IPS DF 19.7 (cell line): ENCODE results near the gene OR8G1.
"Not testable (repeated sequence)": the region's sequence is repeated elsewhere in the genome, so short reads cannot be mapped to it uniquely, and the experiment has no call there.

Experiments
- DNase-seq: peaks from one replicate; pipeline ENCODE4 v3.0.0-alpha.2; 2013; ENCODE audit warnings: low read depth, low spot score

OR8G1 gene, protein sequence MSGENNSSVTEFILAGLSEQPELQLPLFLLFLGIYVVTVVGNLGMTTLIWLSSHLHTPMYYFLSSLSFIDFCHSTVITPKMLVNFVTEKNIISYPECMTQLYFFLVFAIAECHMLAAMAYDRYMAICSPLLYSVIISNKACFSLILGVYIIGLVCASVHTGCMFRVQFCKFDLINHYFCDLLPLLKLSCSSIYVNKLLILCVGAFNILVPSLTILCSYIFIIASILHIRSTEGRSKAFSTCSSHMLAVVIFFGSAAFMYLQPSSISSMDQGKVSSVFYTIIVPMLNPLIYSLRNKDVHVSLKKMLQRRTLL

DNA sequence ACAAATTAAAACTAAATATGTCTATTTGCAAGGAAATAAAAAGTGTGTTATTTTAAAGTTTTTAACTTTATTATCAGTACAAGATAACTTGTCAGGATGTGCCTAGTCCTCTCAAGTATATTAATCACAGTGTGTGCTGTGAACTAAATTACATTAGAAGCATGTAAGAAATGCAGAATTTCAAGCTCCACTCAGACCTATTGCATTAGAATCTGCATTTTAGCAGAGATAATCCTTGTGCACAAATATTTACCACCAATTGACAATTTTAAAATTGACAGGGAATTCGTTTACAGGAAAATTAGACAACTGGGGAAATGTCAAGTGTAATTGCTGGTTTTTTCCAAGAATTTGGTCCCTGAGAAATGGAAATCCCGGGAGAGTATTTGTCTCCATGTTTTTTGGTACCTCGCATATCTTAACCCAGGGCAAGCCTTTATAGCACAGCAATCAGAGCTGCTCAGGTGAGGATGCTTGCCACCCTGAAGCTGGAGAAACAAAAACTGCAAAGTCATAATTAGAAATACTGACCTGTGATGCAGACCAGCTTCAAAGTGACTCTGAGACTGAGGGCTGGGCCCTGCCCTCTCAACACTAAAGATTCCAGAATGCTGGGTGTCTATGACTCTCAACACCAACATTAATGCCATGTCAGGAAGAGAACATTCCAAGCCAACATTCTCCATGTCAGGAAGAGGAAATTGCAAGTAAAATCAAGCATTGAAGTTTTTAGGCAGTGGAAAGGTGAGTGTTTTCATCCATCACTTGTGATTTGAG is at the start of gene OR8G1:
TSS of gene OR8G1 (plus strand) at position 475 of the 777 bp plus-strand sequence. CDS start 8,581 bp downstream, outside the sequence.
- no peak for DNase-seq

DNA sequence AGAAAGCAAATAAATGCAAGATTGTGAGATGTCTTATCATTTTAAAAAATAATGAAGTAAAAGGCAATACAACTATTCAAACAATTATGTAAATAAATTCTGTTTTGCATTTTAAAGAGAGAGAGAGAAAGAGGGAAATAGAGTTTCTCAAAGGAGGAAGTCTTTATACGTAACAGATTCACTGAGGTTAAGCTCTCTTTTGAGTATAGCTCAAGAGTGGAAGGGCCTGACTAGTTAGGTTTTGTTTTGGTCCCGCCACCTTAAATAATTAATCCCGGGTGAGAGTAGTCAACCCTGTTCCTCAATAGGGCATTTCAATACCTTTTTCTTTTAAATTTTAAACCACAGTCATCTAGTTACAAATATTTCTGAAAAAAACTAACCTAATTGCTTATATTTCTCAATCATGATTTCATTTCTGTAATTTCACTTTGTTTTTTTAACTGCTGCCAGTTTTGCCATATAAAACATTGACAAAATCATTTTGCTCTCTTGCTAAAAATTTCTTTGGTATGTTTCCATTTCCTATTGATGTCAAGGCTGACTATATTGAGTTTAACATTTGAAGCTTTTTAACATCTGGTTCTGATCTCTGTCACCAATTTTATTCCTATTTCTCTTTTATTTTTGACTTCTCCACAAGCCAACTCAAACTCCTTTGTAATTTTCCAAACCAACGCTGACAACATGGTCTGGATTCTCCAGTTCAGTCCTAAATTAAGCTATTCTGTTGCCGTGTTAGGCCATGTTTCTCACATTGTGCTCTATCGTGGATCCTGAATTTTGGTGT is 47.5 kb upstream of the OR8G1 start:
- DNase-seq: no peak

DNA sequence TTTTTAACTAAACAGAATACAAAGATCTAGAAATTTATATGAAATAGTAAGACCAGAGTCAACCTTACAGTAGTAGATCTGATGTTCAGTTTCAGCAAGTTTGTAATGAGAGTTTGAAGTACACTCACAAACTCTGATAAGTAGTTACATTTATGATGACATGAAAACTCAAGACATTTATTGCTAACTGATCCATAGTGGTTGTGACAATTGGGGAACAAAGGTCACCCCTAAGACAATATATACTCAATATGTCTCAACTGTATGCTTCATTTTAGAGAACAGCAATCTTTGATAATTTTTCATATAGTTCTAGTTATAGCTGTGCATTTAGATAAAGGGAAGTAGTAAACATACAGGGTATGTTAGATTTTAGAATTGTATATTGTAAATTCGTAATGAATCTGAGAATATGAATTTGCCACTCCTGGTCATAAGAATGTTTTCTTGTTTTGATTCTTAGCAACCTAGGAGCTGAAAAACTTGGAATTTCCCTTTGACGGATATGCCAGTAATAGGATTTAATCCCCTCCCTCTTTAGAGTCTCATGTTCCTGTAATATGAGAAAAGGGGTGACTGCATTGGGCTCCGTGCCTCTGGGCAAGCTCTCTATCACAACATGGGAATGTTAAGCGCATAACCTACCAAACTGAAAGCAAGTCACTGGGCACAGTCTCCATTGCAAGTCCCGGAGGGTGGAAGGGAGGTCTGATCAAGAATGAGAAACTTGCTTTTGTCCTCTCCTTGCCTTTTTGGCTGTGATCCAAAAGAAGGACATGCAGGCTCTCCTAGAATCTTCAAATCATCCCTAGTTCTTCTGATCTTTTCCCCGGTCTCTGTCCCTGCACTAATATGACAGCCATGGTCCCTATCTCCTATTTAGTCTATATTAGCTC is 46.4 kb upstream of the OR8G1 start:
- DNase-seq: no peak

DNA sequence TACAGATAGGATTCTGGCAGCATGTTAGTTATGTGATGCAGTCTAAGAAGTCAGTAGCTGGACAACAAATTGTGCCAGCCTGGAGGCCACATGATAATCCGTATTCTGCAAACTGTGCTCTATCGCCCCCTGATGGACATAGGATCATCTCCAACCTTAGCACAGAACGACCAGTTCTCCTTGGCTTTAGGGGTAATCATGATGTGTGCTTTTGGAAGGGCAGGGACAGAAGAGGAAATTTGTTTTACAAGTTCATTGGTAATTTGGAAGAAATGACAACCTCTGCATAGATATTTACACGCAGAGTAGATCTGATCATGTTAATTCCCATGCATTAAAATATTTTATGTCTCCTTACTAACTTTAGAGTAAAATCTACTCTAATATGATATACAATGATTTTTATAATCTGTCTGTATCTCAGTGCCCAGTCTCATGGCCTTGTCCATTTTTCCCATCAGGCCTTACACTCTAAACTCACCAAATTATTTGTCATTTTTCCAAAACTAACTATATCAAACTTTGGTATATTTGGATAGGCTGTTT is 45.6 kb upstream of the OR8G1 start:
- no peak for DNase-seq

DNA sequence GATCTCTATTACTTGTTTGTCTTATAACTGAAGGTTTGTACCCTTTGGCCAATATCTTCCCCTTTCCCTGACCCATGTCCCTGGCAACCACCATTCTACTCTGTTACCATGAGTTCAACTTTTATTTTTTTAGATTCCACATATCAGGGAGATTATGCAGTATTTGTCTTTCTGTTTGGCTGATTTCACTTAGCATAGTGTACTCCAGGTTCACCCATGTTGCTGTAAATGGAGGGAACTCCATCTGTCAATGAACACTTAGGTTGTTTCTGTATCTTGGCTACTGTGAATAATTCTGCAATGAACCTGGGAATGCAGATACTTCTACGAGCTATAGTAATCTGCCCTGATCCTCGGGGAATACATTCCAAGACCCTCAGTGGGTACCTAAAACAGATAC is 42.9 kb upstream of the OR8G1 start:
- no peak for DNase-seq

DNA sequence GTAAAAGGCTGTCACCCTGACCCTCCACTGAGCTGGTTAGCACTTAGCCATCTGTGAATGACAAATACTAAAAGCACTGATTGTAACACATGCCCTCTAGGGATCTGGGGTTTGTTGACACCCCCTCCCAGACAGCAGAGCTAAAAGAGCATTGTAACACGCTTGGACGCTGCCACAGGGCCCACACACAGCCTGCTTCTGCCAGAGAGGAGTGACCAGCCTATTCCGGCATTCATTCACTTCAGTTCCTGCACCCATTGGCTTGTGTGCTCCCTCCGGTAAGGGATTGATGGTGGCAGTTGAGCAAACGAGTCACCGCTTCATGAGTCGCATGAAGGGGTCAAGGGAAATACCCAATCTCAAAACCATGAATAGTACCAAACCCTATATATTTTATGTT is 42.0 kb upstream of the OR8G1 start:
- DNase-seq: no peak

DNA sequence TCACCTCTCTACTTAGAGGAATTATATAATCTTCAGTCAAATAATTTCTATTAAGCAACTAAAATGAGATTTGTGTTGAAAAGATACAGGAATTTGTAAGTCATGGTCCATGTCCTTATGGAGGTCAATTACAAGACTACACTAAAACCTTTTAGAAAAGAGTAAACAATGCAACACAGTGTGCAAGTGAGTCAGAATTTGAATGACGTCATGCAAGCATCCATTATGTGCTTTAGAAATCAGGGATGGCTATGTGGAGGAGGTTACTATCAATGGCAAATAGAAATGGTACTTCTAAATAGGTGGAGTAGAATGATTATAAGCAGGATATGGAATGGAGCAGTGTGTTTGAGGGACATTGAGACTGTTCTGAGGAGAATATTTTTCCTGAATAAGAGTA is 41.2 kb upstream of the OR8G1 start:
- DNase-seq: no peak

DNA sequence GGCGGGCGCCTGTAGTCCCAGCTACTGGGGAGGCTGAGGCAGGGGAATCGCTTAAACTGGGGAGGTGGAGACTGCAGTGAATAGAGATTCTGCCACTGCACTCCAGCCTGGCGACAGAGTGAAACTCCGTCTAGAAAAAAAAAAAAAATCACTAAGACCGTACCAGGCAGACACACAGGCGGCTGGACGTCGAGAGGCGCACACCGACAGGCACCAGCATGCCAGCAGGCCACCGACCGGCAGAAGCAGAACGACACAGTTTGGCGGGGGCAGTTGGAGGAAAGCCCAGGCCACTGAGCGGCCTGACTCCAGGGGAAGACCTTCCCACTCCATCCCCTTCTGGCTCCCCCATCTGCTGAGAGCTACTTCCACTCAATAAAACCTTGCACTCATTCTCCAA is 40.2 kb upstream of the OR8G1 start:
- no peak for DNase-seq

DNA sequence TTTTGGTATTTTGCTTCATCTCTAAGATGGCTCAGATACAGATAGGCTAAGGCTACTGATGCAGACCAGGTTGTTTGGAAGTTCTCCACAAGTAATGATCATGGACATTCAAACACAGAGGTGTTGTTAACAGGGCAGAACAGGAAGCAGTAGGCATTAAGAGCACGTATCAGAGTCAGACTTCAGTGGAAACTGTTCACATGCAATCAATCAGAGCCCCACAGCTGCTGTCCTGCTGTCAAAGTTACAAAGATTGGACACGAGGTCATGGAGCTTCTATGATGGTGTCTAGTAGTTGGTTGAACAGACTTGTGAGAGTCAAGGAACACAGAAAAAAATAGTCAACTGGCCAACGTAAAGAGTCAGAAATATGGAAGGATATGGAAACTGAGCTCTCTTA is 37.9 kb upstream of the OR8G1 start:
- DNase-seq: no peak

DNA sequence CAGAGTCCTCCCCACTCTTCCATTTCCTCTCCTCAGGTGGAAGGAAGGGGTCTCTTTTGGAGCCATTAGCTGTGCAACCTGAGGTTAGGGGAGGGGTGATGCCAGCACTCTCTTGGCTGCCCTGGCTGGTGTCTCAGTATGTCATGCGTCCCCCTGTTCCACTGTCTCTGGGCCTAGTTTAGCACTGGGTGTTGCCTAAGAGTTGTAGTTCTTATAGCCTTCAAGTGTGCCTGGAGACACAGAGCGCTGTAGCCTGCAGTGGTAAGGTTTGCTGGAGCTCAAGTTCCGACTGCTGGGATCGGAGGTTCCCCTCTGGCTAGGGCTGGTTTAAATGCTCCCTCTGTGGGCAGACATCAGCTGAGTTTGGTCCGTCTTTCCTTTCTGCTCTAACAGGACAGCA is 36.9 kb upstream of the OR8G1 start:
- no peak for DNase-seq

DNA sequence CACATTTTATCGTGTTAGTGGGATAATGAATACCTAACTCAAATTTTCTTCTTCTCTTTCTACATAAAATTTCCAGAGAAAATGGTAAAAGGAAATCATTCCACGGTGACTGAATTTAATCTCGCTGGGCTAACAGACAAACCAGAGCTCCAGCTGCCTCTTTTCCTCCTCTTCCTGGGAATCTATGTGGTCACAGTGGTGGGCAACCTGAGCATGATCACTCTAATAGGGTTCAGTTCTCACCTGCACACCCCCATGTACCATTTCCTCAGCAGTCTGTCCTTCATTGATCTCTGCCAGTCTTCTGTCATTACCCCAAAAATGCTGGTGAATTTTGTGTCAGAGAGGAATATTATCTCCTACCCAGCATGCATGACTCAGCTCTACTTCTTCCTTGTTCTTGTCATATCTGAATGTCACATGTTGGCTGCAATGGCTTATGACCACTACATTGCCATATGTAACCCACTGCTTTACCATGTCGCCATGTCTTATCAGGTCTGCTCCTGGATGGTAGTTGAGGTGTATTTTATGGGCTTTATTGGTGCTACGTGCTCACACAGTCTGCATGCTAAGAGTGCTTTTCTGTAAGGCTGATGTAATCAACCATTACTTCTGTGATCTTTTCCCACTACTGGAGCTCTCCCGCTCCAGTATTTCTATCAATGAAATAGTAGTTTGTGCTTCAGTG is 33.6 kb upstream of the OR8G1 start:
- no peak for DNase-seq

DNA sequence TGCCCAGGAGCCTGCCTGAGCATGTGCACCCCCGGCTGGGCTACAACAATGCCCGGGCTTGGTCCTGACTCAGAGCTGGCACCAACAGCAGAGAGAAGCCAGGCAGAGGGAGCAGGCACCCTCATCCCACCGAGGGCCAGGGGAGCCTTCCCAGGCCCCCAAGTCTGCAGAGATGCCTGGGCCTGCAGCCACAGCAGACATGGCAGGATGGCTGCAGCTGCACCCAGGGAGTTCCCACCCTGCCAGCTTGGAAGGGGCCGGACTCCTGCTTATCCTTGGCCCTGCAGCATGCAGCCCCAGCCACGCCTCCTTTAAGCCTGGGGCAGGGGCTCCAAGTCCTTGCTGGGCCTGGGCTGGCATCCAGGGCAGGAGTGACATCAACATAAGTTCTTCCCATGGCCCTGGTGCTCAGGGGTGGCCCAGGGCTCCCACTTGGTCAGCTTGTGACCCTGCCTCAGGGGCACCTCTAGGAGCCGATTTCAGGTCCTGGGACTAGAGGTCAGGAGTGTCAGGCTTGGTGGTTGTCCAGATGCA is 31.0 kb upstream of the OR8G1 start:
- no peak for DNase-seq

DNA sequence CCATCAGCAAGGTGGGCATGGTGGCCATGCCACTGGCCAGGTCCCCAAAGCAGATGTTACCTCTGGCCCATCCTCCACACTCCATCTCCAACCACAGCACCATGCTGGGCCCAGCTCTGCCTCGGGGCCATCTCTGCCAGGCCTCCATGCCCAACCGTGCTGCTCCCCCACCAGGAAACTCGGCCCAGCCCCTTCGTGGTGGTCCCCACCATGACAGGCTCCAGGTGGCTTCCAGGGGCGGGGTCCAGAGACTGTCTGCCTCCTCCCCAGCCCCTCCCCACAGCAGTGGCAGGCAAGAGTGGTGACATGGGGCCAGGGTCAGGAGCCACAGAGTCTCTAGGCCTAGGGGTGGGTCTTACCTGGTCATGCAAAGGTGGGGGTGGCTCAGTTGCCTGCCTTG is 30.5 kb upstream of the OR8G1 start:
- no peak for DNase-seq

DNA sequence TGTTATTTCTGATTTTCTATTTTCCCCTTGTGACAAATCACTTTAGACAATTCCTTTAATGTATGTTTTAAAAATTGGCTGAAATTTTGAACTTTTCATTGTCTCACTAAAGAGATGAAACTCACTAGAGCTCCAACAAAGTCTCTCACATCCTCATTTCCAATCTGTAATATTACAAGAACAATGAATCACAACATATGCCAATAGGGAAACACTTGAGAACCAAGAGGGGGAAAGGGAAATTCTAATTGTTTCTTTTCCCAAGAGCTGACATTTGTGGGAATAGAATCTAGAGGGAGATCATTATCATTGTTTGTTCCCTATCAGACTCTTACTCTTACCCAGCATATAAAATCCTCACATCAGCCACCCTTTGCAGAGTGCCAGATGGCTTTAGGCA is 29.6 kb upstream of the OR8G1 start:
- DNase-seq: no peak

DNA sequence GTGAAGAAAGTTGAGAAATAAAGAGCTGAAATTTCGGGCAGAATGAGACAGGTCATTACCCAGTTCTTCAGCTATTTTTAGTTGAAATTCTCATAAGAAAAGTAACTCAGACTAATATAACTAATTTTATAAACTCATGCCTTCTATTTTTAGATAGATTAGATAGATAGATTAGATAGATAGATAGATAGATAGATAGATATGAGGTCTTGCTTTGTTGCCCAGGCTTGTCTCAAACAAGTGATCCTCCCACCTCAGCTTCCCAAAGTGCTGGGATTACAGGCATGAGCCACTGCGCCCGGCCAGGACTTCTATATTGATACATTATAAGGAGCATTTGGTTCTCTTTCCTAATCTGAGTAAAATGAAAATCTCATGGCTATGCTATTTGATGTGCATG is 26.9 kb upstream of the OR8G1 start:
- DNase-seq: no peak

DNA sequence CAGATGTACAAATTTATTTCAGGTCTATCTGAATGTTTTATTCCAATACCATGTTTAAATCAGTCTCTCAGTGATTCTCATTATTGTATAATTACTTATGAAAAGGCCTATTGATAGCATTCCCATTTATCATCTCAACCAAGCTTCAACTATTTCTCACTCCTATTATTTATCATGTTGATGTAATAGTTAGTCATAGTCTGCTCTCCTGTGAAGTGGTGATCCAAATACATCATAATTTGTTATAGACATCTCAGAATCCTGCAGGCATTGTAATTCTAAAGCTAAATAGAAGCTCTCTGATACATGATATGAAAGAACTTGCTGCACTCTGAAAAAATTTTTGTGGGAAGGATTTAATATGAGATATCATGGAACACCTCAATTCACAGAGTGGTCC is 21.8 kb upstream of the OR8G1 start:
- DNase-seq: no peak

DNA sequence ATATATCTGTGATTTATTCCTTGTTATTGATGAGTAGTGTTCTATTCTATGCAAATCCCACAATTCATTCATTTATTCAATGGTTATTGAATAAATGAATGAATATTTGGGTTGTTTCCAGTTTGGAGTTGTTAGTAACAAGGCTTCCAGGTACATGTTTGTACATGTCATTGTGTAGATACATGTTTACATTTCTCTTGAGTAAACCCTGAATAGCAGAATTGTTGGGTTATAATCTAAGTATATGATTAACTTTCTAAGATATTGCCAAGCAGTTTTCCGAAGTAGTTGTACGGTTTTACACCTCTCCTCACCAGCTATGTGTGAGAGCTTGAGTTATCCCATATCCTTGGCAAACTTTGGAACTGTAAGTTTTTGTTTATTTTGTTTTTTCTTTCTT is 18.5 kb upstream of the OR8G1 start:
- DNase-seq: no peak

DNA sequence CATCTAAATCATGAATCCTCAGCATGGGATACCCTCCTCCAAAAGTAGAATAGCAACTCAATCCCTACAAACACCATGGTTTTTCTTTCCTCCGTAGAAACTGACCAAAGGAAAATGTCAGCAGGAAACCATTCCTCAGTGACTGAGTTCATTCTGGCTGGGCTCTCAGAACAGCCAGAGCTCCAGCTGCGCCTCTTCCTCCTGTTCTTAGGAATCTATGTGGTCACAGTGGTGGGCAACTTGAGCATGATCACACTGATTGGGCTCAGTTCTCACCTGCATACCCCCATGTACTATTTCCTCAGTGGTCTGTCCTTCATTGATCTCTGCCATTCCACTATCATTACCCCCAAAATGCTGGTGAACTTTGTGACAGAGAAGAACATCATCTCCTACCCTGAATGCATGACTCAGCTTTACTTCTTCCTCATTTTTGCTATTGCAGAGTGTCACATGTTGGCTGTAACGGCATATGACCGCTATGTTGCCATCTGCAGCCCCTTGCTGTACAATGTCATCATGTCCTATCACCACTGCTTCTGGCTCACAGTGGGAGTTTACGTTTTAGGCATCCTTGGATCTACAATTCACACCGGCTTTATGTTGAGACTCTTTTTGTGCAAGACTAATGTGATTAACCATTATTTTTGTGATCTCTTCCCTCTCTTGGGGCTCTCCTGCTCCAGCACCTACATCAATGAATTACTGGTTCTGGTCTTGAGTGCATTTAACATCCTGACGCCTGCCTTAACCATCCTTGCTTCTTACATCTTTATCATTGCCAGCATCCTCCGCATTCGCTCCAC is 16.1 kb upstream of the OR8G1 start:
- not testable (repeated sequence) for DNase-seq

DNA sequence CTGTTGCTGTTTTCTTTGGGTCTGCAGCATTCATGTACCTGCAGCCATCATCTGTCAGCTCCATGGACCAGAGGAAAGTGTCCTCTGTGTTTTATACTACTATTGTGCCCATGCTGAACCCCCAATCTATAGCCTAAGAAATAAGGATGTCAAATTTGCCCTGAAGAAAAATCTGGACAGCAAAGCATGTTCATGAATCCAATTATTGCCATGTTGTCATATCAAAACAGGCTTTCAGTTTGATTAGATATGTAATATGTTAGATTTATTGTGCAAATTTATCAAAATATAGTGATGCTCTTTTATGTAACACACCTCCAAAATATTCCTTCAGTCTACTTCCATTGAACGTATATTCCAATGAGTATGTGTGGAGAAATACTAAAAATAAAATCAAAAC is 15.4 kb upstream of the OR8G1 start:
- no peak for DNase-seq
